GM12872 (cell line): ENCODE data around the gene NUP210.

Source experiments
- TF ChIP-seq, protein P1 (sequence below): IDR thresholded peaks from 3 replicates; pipeline ENCODE4 v1.5.1; 2011; ENCODE audit warnings: low read depth, mild to moderate bottlenecking, low read length, moderate library complexity; ENCODE audit not compliant: insufficient read depth

NUP210 gene

DNA sequence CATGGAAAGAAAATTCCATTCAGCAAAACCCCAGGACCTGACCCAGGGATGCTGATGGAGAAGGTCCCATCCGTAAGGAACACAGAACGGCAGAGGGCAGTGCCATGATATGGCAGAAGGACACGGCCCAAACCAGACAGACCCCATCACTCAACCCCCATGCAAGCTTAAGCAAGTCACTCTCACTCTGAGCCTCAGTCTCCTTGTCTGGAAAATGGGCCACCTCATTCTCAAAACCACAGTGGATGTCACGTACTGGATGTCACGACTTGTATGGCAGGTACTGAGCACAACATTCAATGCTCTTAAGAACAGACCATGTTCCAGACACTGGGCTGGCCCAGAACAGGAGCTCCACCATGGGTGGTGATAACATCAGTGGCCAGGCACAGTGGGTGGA lies 90.4 kb downstream of the NUP210 start:
- TF ChIP-seq, protein P1, sequence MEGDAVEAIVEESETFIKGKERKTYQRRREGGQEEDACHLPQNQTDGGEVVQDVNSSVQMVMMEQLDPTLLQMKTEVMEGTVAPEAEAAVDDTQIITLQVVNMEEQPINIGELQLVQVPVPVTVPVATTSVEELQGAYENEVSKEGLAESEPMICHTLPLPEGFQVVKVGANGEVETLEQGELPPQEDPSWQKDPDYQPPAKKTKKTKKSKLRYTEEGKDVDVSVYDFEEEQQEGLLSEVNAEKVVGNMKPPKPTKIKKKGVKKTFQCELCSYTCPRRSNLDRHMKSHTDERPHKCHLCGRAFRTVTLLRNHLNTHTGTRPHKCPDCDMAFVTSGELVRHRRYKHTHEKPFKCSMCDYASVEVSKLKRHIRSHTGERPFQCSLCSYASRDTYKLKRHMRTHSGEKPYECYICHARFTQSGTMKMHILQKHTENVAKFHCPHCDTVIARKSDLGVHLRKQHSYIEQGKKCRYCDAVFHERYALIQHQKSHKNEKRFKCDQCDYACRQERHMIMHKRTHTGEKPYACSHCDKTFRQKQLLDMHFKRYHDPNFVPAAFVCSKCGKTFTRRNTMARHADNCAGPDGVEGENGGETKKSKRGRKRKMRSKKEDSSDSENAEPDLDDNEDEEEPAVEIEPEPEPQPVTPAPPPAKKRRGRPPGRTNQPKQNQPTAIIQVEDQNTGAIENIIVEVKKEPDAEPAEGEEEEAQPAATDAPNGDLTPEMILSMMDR = no peak

DNA sequence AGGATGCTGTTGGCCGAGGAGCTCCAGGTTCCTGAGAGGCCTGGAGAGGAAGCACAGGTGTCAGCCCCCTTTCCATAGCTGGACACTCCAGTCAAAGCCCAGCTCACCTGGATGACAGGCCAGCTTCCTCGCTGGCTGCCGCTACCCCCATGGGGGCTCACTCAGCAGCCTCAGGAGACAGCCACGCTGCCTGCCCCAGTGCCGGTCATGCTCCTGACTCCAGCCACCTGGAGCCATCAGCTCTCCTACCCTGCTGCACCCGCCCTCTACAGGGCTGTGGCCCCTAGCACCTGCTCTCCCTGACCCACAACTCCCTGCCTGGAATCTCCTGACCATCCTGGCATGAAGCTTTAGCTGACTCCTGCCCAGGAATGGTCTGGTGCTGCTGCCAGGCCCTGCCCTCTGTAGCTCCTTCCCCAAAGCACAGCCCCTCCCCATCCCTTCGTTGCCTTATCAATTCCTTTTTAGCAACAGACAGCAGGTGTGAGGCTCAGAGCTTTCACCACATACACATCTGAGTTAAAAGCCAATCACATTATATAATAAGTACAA lies 94.2 kb downstream of the NUP210 start:
- TF ChIP-seq, protein P1 = no peak

DNA sequence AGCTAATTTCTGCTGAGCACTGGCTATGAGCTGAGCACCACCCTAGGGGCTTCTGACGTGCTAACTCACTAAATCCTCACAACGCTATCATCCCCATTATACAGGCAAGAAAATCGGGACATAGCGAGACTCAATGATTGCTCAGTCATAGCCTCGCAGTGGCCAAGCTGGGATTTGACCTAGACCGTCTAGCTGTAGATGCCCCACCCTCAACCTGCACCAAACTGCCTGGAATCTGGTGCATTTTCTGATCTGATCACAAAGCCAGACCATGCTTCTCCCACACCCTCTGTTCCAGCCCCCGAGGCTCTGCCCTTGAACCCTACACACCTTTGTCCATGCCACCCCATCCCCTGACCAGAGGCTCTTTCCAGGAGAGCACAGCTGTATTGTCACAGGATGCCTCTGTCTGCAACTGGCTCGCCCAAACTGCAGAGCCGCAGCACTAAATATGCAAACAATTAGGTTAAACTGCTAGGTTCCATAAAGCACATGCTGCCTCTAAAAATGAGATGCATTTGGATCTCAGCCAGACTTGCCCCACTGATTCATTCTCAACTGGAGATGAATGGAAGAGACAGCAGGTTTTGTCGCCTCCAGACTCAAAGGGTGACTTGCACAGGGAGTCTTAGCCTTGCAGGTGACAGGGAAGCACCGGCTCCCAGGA lies 95.2 kb downstream of the NUP210 start:
- TF ChIP-seq, protein P1 = no peak

DNA sequence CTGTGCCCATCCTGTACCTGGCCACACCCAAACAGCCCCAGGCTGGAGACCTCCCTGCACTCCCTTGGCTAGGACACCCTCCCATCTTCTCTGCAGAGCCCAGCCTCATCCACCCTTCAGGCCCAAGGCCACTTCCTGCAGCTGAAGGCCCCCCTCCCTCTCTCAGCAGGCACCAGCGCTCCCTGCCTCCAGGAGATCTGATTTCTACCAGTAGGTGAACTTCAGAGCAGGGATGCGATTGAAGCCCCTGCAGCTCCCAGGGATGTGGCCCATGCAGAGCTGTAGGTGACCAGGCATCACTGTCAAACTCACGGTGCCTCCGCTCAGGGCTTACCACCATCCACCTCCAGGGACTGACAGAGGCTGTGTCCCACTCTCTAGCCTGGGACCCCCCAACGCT lies 96.3 kb downstream of the NUP210 start:
- TF ChIP-seq, protein P1 = no peak

DNA sequence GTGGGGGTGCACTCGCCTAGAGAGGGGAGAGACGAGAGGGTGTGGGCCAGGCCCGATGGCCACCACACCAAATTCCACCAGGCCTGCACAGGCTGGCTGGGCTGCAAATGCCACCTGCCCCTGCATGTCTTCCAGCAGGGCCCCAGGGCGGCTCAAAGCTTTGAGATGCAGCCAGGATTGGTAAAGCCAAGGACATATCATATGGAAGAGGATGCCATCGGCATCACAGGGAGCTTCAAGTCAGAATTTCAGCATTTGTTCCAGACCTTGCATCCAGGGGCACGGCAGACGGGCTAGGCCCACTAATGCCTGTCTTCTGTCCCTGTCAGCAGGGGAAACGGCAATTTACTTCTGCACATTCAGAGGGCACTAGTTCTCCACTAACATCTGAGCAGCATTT lies 97.8 kb downstream of the NUP210 start:
- TF ChIP-seq, protein P1 = no peak

DNA sequence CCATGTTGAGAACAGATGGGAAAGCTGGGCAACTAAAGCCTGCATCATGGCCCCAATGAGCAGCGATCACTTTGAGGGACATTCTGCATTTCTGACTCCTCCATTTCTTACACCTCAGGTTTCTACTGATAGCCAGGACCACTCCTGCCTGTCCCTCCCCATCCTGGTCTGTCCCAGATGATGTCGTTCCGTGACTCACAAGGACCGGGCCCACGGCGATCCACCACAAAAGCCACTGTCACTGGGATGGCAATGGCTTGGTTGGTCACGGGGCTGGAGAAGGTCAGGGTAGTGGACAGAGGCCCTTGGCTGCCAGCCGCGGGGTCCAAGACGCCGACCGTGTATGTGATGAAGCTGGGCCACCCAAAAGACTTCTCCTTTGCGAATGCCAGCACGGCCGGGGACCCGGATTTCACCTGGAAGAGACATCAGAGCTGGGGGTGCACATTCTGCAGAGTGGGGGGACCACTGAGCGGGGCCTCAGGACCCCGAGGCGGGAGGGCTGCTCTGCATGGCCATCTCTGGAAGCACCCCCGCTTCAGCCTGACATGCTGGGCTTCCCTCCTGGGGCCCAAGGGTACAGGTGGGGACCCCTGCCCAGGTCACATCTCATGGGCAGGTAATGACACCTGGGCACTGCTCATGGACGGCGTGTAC lies 100.4 kb downstream of the NUP210 start:
- TF ChIP-seq, protein P1 = no peak

DNA sequence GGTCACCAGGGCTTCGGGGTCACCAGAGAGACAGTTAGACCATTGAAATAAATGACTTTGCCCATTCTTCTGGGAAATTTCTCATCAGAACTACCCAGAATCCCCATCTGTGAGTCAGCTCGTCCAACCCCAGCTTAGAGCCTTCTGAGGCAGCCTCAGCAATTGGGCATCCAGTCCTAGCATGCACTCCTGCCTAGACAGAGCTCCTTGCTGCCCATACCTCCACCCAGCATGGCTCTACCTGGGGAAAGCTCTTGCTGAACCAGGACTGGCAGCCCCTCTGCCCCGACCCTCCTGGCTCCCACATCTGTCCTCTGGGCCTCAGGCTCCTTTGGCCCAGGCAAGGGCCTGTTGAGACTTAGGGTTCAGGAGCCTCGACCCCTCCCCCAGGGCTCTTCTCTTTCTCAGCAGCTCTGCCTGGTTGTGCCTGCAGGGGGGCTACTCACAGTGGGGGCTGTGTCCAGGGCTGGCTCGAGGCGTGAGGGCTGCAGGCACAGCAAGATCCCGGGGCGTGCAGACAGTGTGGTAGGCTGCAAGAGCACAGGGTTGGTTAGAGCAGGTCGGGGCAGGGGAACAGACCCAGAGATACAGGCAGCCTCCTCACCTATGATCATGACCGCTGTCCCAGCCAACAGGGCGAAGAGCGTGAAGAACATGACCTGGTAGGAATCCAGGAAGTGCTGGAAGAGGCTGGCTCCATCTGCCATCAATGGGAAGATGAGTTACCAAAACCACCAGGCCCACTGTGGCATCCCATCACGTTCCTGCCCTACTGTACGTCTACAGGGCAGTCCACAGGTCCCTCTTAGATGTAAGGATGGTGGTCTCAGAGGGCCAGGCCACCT lies 101.3 kb downstream of the NUP210 start:
- TF ChIP-seq, protein P1 = no peak
